Panc1 (cell line): ENCODE results near the gene MLH3. TPM values are rescaled to one million over a fixed set of nuclear protein-coding genes. Genes with fewer than 3 reads are reported as not detected.

Source experiments
- ATAC-seq: fragments of 200-7000 bp; cut with Tn5 transposase; 2 replicates; pipeline ENCODE4 v1.9.1; 2020; ENCODE audit warnings: mild to moderate bottlenecking, moderate library complexity
- BruUV-seq: library from RNA; stranded (reverse); fragments of 400-500 nt; replicated peaks from 2 replicates; lab custom pipeline; 2021; lab: Mats Ljungman, UMichigan
- CTCF ChIA-PET: fragments of 300-600 bp; sonication (Branson Sonifier 250); formaldehyde crosslinking; loops from one replicate; lab custom pipeline; 2022; ENCODE audit warnings: antibody characterized with exemption; lab: Charles Lee
- POLR2A ChIA-PET: fragments of 300-600 bp; sonication (Branson Sonifier 250); formaldehyde crosslinking; loops from one replicate; lab custom pipeline; 2022; ENCODE audit warnings: antibody characterized with exemption; lab: Charles Lee
- DNase-seq: peaks from one replicate; pipeline ENCODE4 v3.0.0-alpha.2; 2010; ENCODE audit warnings: low read depth, low spot score
- H3K27ac ChIP-seq: 2 replicates; pipeline ENCODE4 v1.5.1; 2011; ENCODE audit warnings: mild to moderate bottlenecking, low read length, inconsistent platforms
- H3K27me3 ChIP-seq: fragments of 200-500 bp; sonication (Bioruptor generic); 2 replicates; pipeline ENCODE4 v1.6.0; 2014; ENCODE audit warnings: low read length, inconsistent platforms; ENCODE audit not compliant: control insufficient read depth, insufficient read depth
- H3K36me3 ChIP-seq: fragments of 200-500 bp; sonication (Bioruptor generic); 2 replicates; pipeline ENCODE4 v1.5.1; 2014; ENCODE audit warnings: inconsistent platforms, mild to moderate bottlenecking, low read length, moderate library complexity; ENCODE audit not compliant: control insufficient read depth, insufficient read depth
- H3K4me1 ChIP-seq: 2 replicates; pipeline ENCODE4 v1.5.1; 2011; ENCODE audit warnings: inconsistent platforms, mild to moderate bottlenecking, low read length, moderate library complexity; ENCODE audit not compliant: control insufficient read depth, insufficient read depth
- H3K4me3 ChIP-seq, 2 experiments: 2 replicates each; pipeline ENCODE4 v1.5.1; 2011 to 2012; ENCODE audit warnings: low read depth in 2 of 2, low read length in 2 of 2, mild to moderate bottlenecking in 2 of 2, inconsistent platforms in 1 of 2, moderate library complexity in 1 of 2
- H3K9me3 ChIP-seq: fragments of 200-500 bp; sonication (Bioruptor generic); 2 replicates; pipeline ENCODE4 v1.5.1; 2014; ENCODE audit warnings: low read depth, mild to moderate bottlenecking, inconsistent platforms, low read length, moderate library complexity; ENCODE audit not compliant: control insufficient read depth, insufficient read depth
- POLR2AphosphoS5 ChIP-seq: IDR thresholded peaks from 2 replicates; pipeline ENCODE4 v1.6.1; 2012; ENCODE audit warnings: mild to moderate bottlenecking, low read depth, low read length, moderate library complexity
- SIN3A ChIP-seq: IDR thresholded peaks from 2 replicates; pipeline ENCODE4 v1.6.1; 2012; ENCODE audit warnings: low read depth, mild to moderate bottlenecking, low read length, moderate library complexity, borderline replicate concordance; ENCODE audit not compliant: insufficient read depth
- TCF7L2 ChIP-seq: IDR thresholded peaks from 2 replicates; pipeline ENCODE4 v1.6.1; 2011; ENCODE audit warnings: mild to moderate bottlenecking, low read depth, low read length, inconsistent platforms
- in situ Hi-C: cut with HindIII; loops from 2 replicates; pipeline ENCODE4 v1.10.0; 2016; ENCODE audit warnings: low sequenced_read_pairs, low pct_unique_long_range_greater_than_20kb
- intact Hi-C: fragments of 100-400 bp; cut with micrococcal nuclease; formaldehyde crosslinking; loops from one replicate; pipeline ENCODE4 v1.10.0; 2022; ENCODE audit not compliant: unreplicated experiment
- total RNA-seq: library from RNA; stranded (reverse); gene quantifications from one replicate; pipeline ENCODE4 v1.2.1, GENCODE V29; 2021; ENCODE audit not compliant: unreplicated experiment
- TF ChIP-seq, protein P1 (sequence below), 2 experiments: IDR thresholded peaks; 2 replicates each; pipeline ENCODE4 v1.6.1; 2011 to 2012; ENCODE audit warnings: low read depth in 2 of 2, control low read depth in 1 of 2, low read length in 1 of 2, mild to moderate bottlenecking in 1 of 2, moderate library complexity in 1 of 2; ENCODE audit not compliant: insufficient read depth in 1 of 2
- TF ChIP-seq, protein P2 (sequence below): fragments of 450-650 bp; IDR thresholded peaks from 2 replicates; pipeline ENCODE4 v1.5.1; 2017; ENCODE audit warnings: mild to moderate bottlenecking

Gene MLH3
- total RNA-seq, 1 experiment from 2014 or later: 17.0 TPM

DNA sequence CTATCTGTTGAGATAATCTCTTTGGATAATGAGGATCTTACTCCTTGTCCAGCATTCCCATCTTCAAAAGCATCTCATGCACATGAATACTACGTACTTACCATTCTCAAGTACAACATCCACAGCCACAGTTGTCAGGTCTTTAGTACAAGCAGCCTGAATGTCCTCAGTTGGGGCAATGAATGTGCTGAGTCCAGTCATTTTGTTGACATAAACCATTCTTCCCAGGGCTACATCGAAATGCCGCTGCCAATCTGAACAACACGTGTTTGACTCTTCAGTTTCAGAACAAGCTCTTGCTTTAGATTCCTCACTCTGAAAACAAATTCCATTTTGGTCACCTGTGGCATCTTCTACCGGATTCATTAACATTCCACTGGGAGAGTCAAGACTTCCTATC is 5.0 kb downstream of the MLH3 start:
- ChIA-PET POLR2A (no interaction called here), CTCF (no interaction called here)
- in situ Hi-C loops: no loop called here
- DNase-seq (no peak), ATAC-seq (no peak)
- intact Hi-C loops: no loop called here
- no peak for TF ChIP-seq POLR2AphosphoS5
- TF ChIP-seq SIN3A: no peak
- TF ChIP-seq, protein P1, sequence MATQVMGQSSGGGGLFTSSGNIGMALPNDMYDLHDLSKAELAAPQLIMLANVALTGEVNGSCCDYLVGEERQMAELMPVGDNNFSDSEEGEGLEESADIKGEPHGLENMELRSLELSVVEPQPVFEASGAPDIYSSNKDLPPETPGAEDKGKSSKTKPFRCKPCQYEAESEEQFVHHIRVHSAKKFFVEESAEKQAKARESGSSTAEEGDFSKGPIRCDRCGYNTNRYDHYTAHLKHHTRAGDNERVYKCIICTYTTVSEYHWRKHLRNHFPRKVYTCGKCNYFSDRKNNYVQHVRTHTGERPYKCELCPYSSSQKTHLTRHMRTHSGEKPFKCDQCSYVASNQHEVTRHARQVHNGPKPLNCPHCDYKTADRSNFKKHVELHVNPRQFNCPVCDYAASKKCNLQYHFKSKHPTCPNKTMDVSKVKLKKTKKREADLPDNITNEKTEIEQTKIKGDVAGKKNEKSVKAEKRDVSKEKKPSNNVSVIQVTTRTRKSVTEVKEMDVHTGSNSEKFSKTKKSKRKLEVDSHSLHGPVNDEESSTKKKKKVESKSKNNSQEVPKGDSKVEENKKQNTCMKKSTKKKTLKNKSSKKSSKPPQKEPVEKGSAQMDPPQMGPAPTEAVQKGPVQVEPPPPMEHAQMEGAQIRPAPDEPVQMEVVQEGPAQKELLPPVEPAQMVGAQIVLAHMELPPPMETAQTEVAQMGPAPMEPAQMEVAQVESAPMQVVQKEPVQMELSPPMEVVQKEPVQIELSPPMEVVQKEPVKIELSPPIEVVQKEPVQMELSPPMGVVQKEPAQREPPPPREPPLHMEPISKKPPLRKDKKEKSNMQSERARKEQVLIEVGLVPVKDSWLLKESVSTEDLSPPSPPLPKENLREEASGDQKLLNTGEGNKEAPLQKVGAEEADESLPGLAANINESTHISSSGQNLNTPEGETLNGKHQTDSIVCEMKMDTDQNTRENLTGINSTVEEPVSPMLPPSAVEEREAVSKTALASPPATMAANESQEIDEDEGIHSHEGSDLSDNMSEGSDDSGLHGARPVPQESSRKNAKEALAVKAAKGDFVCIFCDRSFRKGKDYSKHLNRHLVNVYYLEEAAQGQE (IDR thresholded peaks at IDR 0.05; ENCODE audit: insufficient read depth in 1 of 2, low read depth in 2 of 2, low read length in 1 of 2): no peak
- TF ChIP-seq, protein P2, sequence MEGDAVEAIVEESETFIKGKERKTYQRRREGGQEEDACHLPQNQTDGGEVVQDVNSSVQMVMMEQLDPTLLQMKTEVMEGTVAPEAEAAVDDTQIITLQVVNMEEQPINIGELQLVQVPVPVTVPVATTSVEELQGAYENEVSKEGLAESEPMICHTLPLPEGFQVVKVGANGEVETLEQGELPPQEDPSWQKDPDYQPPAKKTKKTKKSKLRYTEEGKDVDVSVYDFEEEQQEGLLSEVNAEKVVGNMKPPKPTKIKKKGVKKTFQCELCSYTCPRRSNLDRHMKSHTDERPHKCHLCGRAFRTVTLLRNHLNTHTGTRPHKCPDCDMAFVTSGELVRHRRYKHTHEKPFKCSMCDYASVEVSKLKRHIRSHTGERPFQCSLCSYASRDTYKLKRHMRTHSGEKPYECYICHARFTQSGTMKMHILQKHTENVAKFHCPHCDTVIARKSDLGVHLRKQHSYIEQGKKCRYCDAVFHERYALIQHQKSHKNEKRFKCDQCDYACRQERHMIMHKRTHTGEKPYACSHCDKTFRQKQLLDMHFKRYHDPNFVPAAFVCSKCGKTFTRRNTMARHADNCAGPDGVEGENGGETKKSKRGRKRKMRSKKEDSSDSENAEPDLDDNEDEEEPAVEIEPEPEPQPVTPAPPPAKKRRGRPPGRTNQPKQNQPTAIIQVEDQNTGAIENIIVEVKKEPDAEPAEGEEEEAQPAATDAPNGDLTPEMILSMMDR: no peak
- TF ChIP-seq TCF7L2: no peak
- Histone ChIP-seq H3K36me3 (no peaks in the 10 kb centered on the region), H3K27me3 (no peaks in the 10 kb centered on the region), H3K4me3 (no peak overlapping the region), H3K4me1 (peaks cover 17% of the 10 kb centered on the region), H3K9me3 (no peaks in the 10 kb centered on the region), H3K27ac (no peak overlapping the region)
- BruUV-seq: no TSS peak

DNA sequence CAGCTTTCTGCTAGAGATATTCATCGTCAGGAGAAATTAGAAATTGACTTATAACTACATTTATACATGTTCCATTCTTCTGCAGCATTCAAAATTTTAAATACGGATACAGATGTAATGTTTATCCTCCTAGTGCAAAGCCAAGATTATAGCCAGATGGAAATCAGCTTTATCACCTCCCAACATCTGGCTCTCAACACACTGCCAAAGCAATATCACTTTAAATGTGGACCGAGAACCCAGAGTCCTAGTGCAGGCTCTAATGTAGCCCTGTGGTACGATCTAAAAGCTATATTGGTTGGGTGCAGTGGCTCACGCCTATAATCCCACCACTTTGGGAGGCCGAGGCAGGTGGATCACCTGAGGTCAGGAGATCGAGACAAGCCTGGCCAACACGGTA is 6.5 kb downstream of the MLH3 start:
- Histone ChIP-seq H3K27me3 (no peaks in the 10 kb centered on the region), H3K27ac (no peak overlapping the region), H3K4me1 (peaks cover 17% of the 10 kb centered on the region), H3K4me3 (no peak overlapping the region), H3K36me3 (no peaks in the 10 kb centered on the region), H3K9me3 (no peaks in the 10 kb centered on the region)
- no peak for DNase-seq
- POLR2A ChIA-PET: no interaction called here
- in situ Hi-C loops (no loop called here), intact Hi-C loops (no loop called here)
- CTCF ChIA-PET: interaction anchor here (0.6 kb wide), 1 partner anchor 184 kb away, joined by 4 read pairs; no protein-coding TSS in a partner anchor
- TF ChIP-seq TCF7L2 (no peak), SIN3A (no peak), POLR2AphosphoS5 (no peak)
- TF ChIP-seq, protein P2: no peak
- TF ChIP-seq, protein P1 (IDR thresholded peaks at IDR 0.05; ENCODE audit: insufficient read depth in 1 of 2, low read depth in 2 of 2, low read length in 1 of 2): no peak
- ATAC-seq: no peak
- no TSS peak for BruUV-seq
